Retina (tissue), 1 donor: ENCODE measurements around the gene CERK.

ENCODE experiments used
- DNase-seq: peaks from one replicate; pipeline ENCODE4 v3.0.0-alpha.2; 2016

CERK gene

DNA sequence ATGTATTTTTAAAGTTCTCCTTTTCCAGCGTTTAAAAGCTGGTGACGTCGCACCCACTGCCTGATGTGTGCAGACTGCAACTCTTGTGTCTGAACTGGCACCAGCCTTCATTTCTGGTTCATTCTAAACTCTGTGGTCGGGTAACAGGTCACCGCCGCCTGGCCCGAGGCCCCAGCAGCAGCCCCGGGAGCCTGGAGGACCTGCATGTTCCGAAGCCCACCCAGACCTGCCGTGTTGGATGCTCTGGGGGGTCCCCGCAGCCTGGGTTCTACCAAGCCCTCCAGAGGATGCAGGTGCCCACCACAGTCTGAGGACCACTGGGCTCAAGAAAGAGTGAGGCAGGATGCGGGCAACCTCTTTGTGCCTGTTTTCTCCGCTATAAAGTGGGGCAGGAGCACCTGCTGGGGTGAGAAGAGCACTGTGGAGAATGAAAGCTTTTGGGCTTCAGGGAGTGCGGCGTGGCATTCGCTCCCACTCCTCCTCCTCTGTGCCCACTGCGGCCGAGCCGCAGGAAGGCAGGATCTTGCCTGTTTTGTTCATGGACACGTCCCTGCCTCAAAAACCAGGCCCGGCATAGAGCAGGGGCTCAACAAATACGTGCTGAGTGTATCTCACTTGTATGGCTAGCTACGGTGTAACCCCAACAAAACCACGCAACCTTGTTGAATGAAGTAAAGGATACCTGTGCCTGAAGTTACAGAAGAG, 40.1 kb downstream of the CERK start:
- DNase-seq = no peak

DNA sequence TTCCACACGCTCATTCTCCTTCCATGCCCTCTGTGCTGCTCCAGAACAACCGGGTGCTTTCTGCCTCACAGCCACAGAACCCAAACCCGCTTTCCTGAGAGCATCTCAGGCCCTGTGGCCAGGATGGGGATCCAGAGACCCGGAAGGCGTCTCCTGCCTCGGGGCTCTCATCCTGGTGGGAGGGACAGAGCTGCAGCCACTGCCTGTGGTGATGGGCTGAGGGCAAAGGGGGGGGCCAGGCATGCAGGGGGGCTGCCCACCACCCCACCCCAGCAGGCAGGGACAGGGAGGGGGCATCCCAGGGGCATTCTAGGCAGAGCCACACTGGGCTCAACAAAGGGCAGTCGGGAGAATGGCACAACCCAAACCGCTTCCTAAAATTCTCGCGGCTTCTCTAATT, 41.4 kb downstream of the CERK start:
- no peak for DNase-seq

DNA sequence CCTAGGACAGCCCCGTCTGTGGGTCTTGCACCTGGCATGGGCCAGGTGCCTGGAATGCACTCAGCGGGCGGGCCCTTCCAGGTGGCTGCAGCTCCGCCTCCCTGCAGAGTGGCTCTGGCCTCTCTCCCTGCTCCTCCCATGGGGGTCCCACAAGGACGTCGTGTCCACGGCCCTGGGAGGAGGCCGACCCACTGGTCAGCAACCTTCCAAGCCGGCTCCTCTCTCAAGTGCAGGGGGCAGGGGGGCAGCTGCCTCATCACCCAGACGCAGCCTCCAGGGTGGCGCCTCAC, 41.9 kb downstream of the CERK start:
- no peak for DNase-seq

DNA sequence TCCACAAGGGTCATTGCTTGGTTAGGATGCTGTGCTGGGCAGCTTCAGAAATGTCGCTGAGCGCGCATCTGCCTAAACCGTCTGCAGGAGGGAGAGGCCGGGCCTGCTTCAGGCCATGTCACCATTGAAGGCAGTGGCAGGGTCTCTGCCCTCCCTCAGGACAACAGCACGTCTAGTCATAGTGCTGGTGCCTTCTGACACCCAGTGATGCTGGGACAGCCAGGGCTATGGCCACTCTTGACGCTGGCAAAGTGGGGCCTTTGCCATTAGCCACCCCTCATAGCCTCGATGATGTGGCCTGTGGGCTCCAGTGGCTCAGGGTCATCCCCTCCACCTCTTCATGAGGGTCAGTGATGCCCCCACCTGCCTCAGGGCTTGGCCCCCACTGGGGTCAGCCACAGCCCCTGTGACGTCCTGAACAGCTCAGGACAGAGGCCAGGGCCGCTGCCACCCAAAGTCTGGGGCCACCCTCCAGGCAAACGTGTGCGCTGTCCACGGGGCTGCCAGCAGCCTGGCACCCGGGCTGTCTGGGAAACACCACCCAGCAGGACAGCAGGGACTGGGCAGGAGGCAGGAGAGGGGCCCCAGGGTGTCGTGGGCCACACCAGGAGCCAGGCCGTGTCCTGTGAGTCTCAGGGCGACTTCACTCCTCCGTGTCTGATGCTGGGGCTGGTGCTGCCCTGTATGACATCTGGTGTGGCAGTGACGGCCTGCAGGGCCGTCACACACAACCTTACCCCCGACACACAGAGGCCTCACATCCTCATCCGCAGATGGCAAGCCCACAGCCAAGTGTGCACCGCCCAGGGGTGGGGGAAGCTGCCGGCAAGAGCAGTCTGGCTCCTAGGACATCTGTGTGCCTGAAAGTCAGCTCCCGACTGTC, 42.5 kb downstream of the CERK start:
- no peak for DNase-seq

DNA sequence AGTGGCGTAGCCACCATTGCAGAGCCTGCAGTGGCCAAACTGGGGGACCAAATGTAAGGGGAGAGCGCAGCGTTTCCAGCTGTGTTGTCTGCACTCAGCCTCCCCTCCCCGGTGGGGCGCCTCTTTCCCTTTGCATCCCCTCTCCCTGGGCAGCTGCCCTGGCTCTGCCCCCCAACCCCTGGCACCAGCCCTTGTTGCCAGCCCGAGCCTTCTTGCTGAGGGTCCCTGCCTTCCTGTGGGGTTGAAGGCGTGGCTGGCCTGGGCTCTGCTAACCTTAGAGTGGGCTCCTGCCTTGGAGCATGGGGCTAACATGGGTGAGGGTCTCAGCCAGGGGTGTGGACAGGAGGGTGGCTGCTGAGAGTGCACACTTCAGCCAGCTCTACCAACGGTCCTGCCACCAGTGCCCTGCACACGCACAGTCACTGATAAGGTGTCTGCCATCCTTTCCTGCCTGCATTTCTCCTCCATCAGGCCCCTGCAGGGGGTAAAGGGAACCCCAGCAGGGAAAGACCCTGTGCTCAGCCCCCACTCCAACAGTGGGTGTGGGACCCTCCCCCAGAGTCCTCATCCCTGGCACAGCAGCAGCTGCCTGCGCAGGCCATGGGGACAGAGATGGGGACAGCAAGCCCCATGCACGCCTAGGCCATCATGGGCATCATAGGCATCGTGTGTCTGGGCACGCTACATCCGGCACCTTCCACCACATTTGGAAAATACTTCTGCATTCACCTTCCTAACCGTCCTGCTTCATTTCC, 43.5 kb downstream of the CERK start:
- DNase-seq = no peak

DNA sequence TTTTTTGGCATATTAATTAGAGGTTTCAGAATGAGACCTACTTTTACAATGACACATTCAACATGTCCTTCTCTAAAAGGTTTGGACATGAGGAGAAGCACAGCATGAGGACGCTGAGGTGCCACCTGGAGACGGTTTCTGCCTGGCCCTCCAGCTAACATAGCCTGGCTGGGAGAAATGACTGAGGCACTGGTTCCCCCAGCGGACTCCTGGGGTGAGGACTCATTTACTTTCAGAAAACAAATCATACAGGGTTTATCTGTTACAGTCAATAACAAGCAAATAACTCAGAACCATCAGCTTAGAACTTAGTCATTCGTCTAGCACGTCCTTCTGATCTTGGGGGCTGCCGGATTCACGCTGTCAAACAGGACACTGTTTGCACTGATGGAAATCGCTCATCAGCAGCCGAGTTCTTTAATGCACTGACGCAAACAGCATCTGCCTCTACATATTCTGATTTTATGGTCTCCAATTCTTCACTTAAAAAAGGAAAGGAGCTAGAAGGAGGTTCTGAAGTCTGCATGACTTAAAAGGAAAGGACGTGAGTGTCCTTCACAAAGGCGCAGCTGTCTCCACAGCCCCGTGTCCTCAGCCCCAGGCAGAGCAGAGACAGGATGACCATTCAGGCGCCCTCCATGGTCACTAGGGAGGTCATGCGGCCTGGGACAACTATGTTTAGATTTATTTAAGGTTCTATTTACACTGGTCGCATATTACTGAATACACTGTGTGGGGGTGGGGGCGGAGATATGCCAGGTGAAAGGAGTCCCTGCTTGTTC, 44.2 kb downstream of the CERK start:
- no peak for DNase-seq

DNA sequence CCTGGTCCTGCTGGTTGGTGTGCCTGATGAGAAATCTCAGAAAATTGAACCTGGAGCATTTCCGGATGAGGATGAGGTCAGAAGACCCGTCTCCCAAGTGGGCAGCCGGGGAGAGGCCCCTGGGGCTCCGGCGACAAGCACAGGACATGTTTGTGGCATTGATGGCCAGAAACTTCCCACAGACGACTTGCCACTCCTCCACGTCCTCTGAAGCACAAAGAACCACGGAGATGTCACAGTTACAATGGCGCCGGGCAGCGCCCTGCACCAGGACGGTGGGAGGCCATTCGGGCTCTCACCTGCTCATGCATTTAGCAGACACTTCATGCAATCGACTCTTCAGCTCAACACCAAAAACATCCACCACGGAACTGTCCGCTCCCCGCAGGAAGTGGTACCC, 46.5 kb downstream of the CERK start:
- DNase-seq = no peak

DNA sequence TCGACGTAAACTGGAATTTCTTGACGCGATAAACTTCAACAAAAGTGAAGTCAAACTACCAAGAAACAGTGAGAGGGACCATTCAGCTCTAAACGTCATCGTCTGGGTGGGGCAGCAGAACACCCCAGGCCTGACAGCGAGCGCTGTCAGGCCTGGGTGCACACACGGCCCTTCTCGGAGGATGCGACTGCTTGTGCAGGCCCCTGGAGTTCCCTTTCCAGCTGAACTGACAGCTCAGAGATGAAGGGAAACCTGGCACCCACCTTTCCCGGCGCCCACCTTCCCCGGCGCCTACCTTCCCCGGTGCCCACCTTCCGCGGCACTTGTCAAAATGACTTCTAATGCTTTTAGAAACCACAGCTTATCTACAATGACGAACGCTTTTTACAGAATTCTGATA, 47.9 kb downstream of the CERK start:
- no peak for DNase-seq

DNA sequence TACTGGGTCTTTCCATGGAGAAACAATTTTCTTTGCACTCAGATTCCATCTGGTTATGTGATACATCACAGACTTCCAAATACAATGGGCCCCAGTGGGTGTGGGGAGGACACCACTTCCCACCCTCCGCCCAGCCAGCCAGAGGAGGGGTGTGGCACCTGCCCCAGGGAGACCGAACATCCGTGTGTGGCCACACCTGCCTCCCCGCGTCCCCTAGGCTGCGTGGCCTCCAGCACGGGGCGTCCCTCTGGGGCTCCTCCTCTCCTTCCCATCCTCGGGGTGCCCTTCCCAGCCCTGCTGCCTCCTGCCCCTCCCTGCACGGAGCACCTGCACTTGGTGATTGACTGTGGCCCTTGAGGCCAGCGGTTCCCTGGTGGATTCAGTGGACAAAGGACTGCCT, 49.1 kb downstream of the CERK start:
- DNase-seq = no peak

DNA sequence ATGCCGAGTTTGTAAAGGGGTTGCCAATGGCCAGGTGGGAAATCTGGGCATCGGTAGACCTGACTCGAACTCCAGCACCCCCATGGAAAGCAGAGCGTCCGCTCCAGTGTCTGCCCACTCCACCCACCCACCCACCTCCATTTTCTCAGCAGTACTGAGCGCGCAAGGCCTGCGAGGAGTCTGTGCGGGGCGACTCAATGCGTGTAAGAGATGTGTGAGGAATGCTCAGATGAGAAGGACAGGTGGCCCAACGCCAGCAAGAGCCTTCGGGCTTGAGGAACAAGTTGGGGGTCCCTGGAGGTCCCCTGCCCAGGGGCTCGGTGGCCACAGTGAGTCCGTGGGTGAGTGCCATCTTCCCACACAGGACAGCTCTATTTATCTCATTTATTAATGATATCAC, 50.6 kb downstream of the CERK start:
- no peak for DNase-seq

DNA sequence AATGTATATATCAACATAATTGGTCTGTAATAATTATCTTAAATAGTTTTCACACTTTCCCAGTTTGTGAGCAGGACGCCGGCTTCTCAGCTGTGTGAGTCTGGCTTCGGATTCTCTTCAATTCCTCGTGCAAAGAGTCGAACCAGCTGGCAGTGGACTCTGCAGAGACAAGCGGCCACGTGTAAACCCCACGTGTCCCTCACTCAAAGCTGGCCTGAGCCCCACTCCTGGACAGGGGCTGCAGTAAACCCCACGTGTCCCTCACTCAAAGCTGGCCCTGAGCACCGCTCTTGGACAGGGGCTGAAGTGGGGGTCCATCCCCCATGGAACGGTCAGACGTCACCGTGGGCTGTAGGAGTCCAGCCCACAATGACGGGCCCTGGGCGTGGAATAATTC, 51.0 kb downstream of the CERK start:
- no peak for DNase-seq

DNA sequence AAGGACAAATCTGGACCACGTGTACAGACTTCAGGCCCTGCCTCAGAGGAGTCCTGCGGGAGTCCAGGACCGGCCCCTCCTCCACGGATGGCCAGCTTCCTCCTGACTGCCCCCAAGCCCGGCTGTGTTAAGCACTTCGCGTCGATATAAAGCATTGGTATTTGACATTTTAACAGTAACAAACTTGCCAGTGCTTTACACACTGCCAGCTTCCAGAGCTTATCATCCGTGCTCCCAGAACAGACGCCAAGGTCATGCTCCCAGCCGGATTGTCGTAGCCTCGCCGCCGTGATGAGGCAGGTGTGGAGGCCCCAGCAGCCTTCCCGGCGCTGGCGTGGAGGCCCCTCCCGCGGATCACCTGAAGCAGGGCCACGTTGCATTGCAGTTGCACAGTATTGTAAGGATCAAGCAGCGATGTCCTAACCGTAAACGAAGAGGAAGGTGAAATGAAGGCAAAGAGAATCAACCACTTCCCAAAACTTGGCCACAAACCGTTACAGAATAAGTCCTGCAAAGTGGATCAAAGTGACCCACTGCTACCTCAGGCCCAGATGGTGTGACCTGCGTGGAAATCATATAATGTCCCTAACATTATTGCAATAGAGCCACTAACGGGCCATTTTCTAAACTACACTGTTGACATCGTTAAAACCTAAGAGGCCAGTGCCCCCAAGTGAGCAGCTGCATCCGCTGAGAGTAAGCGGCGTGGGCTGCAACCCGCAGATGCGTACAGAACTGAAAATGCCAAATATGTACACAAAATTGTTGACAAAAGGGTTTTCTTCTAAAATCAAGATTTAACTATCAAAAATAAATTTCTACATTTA, 51.6 kb downstream of the CERK start:
- DNase-seq = no peak

DNA sequence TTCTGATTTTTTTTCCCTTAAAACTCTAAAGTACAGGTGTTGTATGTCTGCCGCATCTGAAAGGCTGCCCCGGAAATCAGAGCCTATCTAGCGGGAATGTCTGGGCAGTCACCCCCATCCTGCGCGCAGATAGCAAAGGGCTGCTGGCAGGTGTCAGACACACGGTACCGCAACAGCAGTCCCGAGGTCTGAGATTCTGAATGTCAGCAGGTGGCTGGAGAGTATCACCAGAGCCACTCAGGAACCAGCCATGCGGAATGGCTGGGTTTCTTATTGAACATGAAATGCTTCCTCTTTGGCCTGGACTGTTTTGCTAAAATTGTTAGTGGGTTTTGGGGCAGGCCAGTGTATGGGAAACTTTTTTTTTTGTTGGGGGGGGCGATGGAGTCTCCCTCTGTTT, 53.3 kb downstream of the CERK start:
- DNase-seq = no peak

DNA sequence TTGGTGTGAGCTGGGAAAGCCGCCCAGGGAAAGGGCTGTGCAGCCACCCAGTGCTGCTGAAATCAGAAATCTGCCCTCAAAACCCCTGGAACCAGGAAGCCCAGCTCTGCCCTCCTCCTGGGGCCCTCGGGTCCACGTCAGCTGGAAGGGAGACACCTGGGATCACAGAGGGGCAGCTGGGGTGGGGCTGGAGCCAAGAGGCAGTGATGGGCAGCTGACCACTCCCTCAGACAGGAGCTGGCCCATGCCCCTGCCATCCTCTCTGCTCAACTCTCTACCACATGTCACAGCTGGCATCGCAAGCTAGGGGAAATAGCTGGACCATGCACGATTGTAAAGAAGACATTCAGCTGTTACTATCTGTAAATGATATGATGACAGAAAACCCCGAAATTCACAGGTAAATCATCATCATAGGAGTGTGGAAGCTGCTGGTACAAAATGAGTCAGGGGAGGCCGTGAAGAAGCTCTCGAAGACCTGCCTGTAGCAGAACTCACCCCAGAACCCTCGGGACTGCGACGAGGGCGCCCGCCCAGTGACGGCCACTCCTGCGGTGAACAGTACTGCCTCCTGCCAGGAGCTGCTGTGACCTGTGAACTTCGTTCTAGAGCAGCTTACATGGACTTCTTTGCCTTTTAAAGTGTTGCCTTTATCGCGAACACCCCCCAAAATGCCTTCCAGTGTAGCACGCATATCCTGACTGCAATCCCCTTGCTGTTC, 55.9 kb downstream of the CERK start:
- DNase-seq = no peak

DNA sequence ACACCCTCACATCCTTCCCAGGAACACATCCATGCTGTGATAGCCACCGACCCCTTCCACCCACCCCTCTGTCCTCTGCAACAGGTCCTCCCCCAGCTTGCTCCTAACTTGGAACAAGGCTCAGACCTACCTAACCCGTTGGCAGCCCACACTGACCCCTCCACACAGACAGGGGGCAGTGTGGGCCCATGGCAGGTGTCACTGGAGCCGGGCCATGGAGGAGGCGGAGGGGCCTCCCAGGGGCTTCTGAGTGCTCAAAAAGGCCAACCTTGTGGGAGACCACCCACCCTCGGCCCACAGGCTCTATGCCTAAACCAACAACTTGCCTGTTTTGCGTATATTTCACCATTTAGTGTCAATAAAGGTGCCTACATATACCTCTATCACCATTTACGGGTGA, 57.0 kb downstream of the CERK start:
- no peak for DNase-seq

DNA sequence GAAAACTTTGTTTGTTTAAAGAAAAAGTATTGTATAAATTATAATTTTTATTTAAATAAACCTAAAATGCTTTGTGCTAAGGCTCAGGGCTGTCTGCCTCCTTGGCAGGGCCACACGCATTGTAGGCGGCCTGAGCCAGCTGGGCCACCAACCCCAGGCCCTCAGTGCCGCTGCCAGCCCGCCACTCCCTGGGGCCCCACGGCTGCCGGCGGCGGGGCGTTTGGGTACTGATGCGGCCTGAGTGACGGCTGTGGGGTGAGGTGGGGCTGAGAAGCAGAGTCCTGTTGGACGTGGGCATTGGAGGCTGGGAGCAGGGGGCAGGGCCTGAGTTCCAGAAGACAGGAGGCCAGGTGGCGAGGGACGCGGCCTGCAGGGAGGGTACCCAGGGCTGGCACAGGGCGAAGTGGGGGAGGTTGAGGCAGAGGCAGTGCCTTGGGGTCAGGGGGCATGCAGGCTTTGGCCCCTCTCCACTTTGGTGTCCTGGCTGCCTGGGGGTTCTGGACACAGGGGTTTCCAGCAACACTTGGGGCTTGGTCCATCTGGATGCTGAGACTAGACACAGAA, 58.3 kb downstream of the CERK start:
- DNase-seq = no peak

DNA sequence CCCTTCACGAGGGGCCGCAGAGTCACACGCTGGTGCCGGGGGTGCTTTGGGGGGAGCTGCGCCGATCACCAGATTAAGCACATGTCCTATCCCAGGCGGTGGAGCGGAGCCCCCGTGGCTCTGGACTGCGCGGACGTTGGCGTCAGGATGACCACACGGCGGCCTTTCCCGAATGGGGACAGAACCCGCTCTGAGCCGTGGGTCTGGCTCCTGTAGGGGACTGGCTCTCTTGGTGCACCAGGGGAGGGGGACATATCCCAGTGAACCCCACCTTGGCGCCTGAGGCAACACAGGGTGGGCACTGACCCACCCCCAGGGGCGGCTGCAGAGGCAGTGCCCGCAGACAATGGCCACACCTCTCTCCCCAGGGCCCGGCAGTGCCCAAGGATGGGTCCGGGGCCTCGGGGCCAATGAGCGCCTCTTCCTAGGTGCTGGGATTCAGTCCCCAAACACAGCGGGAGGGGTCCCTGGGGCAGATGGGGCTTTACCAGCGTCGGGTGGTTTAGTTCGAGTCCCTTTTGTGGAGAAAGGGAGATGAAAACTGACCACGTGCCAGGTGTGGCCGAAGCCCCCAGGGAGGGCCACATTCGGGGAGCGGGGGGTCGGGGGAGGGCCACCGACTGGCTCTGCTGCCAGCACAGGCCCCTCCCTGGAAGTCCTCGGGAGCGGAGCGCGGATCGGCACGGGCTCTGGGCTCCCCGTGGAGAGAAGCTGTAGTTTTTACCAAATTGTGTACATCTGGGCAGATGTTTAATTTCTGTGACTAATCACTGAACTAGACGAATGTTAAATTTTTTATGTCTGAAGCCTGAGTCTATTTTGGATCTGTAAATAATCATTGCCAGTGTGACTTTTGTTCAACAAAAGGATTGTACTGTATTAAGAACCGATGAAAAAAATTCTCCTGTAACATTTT, 59.0 kb downstream of the CERK start:
- no peak for DNase-seq

DNA sequence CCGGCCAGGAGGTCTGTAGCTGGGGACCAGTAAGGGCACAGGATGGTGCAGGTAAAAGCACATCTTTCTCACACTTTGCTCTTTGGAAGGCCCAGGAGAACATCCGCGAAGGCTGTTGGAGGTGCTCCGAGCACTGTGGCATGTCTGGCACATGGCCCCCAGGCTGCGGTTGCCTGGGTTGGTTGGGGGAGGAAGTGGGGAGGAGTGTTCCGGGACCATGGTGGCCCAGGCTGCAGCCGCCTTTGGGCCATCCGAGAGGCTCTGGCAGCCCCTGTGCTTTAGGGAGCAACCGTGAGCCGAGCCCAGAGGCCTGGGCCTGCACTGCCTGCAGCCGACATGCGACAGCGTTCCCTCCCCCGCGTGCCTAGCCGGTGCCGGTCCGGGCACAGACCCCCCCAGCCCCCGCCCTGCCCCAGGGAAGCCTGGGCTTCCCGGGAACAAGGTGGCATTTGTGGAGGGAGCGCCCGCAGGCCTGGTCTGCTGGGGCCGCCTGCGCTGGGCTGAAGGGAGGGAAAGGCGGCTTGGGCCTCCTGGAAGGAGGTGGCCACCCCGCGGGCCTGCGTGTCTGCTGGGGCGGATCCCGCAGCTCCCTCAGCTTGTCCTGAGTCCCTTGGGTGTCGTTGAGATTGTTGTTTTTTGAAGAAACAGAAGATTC, 59.9 kb downstream of the CERK start:
- no peak for DNase-seq

DNA sequence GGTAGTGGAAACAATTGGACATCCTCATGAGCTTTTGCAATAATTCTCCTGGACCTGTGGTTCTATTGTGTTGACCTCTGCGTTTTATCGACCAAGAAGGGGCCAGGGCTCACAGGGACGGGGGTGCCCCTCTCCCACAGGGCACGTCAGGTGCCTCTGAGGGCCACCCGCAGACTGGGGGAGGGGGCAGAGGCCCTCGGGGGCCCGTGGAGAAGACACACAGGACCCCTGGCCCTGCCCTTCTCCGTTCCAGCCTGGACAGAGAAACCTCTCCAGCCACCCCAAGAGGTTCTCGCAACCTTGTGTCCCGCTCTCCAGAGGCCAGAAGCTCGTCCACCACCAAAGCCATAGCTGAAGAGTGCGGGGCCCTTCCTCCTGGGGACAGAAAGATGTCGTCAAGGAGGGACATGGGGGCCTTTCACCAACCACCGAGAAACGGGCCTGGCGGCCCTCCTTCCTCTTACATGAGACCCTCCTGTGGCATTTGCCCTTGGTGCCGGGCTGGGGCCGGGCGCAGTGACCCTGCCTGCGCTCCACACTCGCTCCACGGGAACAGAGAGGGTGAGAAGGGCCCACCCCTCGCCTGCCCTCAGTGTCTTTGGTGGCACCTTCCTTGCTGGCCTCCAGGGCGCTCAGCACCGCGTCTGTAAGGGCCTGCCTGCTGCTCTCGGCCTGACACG, 60.6 kb downstream of the CERK start:
- DNase-seq = no peak
